GM18951 (cell line): ENCODE results near the gene FNDC11.

ENCODE experiments used
- POLR2A ChIP-seq: IDR thresholded peaks from 4 replicates; pipeline ENCODE4 v1.6.1; 2011; ENCODE audit warnings: mild to moderate bottlenecking; ENCODE audit not compliant: insufficient read length, insufficient read depth; ENCODE audit errors: extremely low read depth
- in situ Hi-C: fragments of 300-500 bp; cut with MboI; formaldehyde crosslinking; loops from one replicate; pipeline ENCODE4 v1.12.0; 2022; ENCODE audit warnings: low sequenced_read_pairs, mixed read lengths, inconsistent platforms; ENCODE audit not compliant: unreplicated experiment

FNDC11 gene

DNA sequence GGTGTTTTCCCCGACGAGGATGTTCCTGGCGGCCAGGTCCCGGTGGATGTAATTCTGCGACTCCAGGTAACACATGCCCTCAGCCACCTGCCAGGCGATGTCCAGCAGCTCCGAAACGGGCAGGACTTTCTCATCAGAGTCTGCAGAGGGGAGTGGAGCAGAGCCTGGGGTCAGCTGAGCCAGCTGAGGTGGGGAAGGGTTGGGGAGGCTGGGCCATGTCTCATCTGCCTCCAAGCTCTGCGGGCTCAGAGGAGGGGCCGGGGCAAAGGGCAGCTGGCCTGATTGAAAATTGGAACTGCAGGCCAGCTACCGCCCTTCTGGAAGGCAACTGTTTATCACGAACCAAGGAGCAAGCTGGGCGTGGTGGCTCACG, 23.2 kb upstream of the FNDC11 start:
- TF ChIP-seq POLR2A: no peak
- in situ Hi-C loops: no loop called here

DNA sequence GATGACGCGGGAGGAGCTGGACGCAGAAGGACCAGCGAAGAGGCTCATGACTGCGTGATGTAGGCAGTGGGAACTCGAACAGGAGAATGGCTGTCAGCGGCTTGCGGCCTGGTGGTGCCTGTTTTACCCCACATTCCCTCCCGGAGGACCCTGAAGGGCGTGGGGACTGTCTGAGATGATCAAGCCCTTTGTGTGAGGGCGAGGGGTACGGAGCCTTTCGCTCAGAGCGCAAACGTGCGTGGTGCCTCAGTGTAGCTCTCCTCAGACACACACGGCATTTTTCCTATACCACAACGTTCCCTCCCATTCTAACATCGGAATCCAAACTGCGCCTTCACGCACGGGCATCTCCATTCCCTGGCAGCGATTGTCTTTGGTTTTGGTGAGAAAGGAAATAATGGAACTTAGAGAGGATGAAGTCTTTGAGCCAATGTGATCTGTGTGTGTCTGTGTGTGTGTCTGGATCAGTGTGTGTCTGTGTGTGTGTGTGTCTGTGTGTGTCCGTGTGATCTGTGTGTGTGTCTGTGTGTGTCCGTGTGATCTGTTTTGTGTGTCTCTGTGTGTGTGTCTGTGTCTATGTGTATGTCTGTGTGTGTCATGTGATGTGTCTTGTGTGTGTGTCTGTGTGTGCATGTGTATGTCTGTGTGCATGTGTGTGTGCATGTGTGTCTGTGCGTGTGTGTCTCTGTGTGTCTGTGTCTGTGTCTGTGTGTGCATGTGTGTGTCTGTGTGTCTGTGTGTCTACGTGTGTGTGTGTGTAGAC, 22.1 kb upstream of the FNDC11 start:
- in situ Hi-C loops: no loop called here
- no peak for TF ChIP-seq POLR2A

DNA sequence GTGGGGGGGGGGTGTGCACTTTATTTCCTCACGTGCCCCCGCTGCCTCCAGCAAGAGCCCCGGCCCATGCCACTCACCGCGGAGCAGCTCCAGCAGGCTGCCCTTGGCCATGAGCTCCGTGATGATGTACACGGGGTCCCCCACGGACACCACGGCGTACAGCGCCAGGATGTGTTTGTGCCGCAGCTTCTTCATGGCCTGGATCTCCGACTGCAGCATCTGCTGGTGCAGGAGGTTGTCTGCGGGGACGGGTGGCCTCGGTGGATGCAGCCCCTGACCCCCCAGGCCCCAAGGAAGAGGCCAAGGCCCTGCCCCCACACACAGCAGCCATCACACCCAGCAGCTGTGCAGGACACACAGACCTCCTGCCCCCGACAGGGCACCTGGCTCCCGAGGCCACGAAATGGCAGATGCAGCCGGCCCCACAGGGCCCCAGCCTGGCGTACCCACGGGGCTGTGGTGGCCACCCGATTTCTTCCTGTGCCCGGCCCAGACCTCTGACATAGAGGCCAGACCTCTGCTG, 21.4 kb upstream of the FNDC11 start:
- no peak for TF ChIP-seq POLR2A
- in situ Hi-C loops: no loop called here

DNA sequence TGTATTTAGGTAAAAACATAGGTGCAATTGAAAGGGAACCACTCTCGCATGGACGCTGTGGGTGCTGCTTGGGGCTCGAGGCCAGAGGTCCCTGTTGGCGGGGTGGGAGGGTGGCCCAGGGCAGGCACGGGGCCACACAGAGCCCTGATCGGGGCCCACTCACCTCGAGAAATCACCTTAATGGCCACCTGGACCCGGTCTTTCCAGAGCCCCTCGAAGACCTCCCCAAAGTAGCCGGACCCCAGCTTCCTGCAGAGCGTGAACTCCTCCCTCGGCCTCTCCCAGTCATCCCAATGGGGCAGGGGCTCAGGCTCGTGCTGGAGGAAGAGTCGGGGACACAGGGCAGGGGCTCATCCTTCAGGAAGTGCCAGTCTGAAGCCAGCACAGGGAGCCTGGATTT, 20.6 kb upstream of the FNDC11 start:
- TF ChIP-seq POLR2A: no peak
- in situ Hi-C loops: no loop called here

DNA sequence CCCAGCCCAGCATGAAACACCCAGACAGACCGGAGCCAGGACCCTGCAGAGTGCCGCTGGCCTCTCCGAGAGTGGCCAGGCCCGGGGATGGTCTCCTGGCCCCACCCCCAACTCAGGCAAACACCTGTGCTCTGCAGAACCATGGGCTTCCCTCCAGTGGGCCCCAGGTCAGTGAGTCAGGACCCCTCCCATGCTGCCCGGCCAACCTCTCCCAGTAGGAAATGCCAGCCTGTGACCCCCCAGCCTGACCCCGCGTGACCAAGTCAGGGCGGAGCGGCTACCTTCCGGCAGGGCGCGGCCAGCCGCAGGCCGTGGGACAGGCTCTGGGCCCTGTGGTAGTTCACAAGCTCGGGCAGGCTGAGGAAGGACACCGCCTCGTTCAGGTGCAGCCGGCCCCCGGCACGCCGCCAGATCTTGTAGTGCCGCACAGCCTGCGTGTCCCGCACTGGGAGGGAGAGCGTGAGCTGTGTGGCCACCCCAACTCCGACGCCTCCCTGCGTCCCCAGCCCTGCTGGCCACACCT, 20.0 kb upstream of the FNDC11 start:
- in situ Hi-C loops: no loop called here
- TF ChIP-seq POLR2A: no peak

DNA sequence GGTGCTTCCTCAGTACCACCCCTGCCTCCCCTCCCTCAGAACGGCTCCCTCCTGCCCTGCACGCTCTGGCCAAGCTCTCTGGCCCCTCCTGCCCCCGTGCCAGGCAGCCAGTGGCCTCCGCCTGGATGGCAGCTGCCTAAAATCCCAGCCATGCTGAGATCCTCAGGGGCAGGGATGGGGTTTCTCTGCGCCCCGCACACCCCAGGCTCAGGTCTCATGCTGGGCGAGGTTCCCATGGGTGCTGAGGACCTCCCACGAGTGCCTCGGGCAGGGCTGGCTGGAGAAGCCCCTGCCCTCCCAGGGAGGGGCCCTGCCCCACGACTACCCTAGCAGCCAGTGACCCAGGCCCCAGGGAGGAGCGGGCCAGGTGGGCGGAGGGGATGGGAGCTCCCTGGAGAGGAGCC, 19.5 kb upstream of the FNDC11 start:
- in situ Hi-C loops: no loop called here
- TF ChIP-seq POLR2A: no peak

DNA sequence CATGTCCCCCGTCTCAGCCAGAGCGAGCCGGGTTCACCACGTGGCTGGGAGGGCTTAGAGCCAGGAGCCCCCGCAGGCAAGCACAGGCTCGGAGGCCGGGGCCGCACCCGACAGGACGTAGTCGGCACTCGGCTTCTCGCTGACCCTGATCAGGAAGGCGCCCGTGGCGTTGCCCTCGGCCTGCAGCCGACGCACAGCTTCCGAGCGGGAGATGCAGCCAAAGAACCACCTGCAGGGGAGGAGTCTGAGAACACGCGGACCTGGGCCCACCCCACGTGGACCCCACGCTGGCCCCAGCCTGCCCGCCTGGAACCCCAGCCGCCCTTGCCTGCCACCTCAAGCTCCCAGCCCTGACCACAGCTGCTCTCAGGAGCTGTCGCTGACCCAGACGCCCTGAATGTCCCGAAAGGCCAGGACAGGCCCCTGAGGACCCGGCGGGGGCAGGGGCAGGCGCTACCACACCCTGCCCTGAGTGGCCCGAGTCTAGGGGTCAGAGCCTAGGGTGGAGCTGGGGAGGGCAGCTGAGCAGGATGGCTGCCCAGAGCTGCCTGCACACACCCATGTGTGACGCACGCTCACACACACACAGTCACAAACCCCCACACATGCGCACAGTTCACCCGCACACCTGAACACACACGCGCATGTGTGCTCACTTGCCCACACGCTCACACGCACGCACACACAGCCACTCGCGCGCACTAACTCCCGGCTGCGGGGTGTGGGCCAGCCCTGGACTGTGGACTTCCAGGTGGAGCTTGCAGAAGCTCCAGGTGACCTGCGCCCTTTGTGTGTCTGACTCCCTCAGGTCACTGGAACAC, 18.9 kb upstream of the FNDC11 start:
- in situ Hi-C loops: no loop called here
- no peak for TF ChIP-seq POLR2A

DNA sequence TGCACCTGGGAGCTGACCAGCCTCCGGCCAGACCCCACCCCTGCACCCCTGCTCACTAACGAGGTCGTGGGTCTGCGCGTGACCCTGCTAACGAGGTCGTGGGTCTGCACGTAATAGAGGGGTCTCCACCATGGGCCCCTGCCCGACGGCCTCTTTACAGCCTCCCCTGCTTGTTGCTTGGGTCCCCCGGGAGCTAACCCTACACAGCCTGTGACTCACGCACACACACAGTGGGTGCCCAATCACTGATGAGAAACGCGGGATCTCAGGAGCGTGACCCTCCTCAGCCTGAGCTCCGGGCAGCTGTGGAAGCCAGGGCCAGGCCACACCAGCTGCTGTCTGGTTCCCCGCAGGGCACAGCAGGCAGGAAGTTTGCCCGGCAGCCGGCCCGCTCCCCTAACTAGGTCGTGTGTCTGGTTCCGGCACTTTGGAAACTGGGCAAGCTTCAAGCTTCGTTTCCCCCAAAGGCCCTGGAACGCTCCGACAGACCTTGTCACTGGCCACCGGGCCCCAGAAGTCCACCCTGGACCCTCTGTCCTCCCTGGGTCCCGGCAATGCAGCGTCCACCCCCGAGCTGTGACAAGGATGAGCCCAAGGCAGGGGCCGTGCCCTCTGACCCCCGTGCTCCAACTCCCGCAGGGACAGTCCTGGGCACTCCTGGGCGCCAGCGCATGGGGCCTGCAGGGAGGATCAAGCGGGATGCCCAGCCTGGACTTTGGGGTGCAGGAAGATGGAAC, 17.6 kb upstream of the FNDC11 start:
- no peak for TF ChIP-seq POLR2A
- in situ Hi-C loops: no loop called here

DNA sequence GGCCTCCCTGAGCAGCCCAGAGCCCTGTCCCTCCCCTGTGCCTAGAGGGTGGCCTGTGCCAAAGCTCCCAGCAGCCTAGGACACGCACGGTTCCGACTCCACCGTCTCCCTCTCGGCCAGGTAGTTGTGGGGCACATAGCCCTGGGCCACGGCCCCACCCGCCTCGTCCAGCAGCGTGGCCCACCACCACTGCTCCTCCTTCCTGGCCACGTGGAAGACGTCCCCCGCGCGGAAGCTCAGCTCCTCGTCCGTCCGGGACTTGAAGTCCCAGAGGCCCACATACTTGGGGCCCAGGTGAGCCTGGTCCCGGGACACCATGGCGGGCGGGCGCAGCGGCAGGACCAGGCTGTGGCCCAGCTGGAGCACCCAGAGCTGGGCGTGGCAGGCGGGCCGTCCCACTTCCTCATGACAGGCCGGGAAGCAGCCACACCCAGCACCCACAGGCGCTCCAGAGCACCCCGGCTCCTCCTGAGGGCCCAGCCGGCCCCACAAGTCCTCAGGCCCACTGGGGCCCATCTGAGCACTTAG, 16.9 kb upstream of the FNDC11 start, which contains the start of gene PTK6:
TSS of gene PTK6 (minus strand) at position 380 of the 528 bp plus-strand sequence. CDS start at position 318, 62 bp downstream.
- no peak for TF ChIP-seq POLR2A
- in situ Hi-C loops: no loop called here

DNA sequence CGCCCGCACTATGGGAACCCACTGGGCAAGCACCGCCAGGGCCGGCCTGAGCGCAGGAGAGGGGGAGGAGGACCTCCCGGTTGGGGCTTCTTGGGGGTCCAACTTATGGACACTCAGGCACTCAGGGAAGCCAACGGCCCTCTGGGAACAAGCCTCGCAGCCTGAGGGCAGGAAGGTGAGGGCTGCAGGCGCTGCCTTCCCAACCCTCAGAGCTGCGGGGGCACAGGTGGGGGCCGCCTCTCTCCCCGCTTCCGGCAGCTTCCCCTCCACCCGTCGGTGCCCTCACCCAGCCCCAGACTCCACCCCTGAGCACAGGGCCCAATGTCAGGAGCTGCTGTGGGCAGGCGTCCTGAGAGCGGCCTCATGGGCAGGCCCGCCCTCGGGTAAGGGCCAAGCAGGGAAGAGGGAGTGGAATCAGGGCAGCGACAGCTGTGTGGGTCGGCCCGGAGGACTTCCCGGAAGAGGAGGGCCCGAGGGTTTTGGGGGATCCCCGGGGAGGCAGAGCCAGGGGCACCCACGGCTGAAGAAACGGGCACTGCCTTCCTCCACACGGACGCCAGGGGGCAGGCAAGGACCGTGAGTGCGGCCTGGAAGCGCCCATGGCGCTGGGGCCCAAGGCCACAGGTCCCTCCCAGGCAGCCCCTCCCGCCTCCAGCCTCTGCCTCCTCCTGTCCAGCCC, 16.3 kb upstream of the FNDC11 start:
- in situ Hi-C loops: no loop called here
- peak; percentile 76 for TF ChIP-seq POLR2A

DNA sequence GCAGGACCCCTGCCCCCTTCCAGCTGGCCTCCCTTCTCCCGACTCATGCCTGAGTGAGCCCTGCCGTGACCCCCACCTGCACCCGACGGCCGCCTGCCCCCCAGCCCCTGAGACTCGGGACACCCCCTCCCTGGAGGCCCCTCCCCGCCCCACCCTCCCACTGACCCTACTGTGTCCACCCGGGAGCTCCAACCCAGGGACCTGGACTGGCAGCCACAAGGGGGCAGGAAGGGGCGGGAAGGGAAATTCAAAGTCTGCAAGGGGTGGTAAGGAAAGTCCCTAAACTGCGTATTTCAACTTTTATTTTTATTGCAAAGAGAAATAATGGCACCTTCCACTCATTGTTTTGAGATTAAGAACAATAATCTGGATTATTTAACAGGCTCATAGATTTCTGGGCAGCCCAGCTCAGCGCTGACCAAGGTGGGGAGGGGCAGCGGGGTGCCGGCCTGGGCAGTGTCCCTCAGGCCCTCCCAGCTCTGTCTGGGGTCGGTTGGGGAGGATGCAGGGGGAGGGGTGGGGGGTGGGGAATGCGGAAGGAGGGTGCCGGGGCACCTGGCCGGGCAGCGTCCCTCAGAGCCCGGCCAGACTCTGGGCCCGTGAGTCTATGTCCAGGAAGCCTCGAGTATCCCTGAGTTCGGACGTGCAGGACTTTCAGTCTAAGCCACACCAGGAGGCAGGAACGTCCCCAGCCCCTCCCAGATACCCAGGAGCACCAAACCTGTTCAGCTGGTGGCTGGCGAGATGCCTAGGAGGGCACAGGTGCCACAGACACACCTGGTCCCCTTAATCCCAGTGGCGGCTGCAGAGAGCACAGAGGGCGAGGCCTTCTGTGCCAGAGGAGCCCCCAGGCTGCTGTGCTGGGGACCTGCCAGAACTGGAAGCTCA, 15.5 kb upstream of the FNDC11 start:
- TF ChIP-seq POLR2A: no peak
- in situ Hi-C loops: no loop called here
